Activated T-helper 1 cell treated with anti-CD3 and anti-CD28 coated beads, Interleukin-2, amount 50 U/mL, for 16 hours (primary cell): Measurements from ENCODE around the gene PDE11A.
A peak's percentile ranks its signal among the peaks of the same experiment; 100 is the strongest.

Source experiments
- DNase-seq, 2 donors: peaks; one replicate each; pipeline ENCODE4 v3.0.0-alpha.2; 2020; ENCODE audit warnings: low read depth in 1 of 2, low spot score in 1 of 2

PDE11A gene

DNA sequence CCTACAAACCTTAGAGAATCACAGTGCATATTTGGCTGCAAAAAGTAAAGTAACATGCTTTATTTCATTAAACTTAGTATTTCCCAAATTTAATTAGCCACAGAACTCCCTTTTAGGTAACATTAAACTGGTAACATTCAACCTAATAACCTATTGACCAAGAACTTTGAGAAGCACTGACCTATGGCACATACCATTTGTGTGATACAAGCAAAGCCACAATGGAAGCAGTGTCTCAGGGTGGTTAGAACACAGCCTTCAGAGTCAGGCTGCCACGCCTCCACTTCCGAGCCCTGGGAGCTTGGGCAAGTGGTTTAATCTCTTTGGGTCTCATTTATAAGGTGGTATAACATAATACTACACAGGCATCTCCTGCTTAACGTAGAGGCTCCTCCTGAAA lies 301.4 kb downstream of the PDE11A start:
- DNase-seq = no peak

DNA sequence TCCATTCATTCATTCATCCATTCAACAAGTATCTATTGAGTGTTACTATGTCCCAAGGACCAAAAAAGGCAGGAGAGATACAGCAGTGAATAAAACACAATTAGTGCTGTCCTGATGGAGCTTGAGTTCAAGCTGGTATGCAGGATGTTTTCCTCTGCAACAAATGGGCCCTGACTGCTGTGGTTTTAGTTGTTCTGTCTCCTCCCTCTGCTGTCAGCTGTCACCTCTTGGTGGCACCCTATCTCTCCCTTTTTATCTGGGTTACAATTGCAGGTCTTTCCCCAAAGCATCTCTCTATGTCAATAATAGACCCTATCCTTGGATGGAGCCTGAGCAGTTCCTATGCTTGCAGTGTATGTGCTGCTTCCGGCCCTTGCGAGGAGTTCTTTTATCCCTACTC lies 304.8 kb downstream of the PDE11A start:
- DNase-seq = no peak

DNA sequence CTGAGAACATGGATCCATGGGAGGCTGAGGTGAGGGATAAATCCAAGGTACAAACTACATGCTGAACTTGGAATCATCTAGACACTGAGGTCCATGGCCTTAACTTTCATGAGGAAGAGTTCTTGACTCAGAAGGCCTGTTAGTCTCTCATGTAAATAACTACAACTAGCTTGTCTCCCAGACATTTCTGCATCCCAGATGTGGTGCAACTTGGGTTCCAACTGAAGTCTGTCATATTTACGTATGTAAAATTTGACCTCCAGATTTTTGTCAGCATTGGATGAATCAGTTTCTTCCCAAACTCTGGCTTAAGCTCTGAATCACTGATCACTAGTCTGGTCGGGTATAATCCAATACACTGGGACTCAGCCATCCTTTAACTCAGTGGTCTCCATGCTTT lies 306.9 kb downstream of the PDE11A start:
- no peak for DNase-seq

DNA sequence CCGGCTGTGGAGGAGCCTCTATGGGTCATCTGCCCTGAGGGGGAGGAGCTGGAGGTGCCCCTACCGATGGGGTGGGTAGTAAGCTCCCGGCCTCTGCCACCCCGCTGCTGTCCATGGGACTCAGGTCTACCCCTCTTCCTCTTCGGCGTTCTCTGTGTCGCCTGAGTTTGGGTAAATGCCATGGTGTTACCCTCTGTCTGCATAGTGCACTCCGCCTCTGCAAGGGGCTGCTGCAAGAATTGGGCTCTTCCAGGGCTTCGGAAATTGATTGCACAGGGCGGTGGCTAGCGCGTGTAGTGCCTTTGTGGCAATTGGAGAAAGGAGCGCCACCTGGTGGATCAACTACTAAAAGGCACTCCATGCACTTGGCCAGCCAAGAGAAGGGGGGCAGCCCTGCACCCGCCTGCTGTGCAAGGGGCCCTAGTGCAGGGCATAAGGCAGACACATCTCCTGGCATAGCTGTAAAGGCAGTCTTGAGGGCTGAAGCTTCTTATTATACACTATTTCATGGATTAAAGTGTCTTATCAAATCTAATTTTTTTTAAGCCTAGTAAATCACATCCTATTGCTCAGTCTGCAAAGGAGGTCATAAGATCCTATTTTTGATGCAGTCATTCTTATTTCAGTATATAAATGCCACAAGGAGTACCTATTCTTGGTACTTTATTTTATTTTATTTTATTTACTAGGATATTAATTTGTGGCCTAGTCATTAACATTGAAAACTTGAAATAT lies 308.9 kb downstream of the PDE11A start:
- DNase-seq = peak; percentile 48 to 53

DNA sequence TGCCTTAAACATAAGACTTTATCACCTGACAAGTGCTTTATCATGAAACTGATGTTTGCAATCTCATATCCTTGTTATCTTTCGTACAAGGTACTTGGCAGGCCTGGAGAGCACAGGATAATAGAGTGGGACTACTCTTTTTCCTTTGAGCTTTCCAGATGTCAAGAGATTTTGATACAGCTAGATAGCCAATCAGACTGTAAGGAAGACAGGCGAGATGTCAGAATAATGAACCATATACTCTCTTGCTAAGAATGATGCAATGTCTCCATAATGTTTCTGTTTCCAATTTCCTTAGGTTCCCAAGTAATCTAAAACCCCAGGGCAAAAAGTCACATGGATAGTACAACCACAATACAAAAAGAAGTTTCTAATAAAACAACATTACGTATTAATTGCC lies 313.1 kb downstream of the PDE11A start:
- DNase-seq = no peak

DNA sequence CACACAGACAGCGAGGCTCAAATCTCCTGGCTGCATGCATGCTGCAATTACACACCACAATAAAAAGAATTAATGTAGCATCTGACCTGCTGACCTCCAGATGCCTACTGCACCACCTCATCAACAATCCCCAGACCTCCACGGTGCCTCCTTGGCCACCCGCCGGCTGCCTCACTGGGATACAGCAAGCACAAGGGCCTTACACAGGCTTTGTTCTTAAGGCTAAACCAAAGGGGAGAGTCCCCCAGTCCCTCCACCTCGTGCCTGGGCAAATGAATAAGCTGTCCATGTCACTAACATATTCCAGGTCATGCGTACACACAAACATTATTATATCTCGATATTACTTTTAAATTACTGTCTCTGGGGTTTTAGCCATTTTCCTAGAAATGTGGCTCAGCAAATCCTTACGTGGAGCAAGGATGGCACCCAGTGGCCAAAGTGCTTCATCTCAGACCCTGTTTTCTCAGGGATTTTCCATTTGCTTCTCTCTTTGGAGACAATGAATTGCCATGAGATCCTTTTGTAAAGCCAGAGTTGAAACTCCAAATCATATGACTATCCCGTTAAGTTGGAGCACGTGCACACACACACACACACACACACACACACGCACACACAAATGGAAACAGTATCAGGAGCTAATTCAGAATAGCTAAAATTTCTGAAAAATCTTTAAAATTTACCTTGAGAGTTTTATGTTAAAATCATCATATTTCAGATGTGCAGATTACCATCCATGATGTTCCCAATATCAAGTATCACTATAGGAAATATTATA lies 313.8 kb downstream of the PDE11A start:
- no peak for DNase-seq

DNA sequence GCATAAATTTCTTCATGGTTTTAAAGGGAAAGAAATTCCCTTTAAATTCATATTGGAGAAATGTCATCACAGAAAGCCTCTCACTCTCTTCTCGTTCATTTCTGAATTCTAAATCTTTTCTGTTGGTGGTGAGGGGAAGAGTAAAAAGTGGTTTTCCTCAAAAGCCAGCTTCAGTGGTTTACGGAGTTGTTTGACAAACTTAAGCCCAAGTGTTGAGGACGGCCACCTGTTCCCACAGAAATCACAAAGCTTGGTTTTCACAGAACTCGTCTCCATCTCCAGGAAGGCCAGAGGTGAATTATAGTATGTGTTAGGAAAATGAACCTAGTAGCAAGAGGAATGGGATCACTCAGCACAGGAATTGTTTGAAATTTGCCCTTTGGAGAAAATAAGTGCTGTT lies 316.2 kb downstream of the PDE11A start:
- no peak for DNase-seq

DNA sequence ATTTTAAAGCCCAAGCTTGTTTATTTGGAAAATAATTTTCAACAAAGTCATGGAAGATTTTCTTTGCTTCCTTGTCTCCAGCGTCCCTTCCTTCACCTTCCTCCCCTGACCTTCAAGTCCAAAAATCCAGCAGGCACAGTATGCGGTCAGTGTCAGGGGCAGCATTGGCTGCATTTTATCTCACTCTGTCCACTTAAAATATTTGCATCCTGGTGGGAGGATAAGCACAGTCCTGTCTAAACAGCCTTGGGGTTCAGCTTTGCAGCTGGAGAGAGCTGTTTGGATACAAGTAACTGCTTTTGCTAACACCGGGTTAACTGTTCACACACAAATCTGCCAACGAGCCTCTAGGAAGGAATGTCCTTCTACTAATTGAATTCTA lies 318.1 kb downstream of the PDE11A start:
- DNase-seq = no peak

DNA sequence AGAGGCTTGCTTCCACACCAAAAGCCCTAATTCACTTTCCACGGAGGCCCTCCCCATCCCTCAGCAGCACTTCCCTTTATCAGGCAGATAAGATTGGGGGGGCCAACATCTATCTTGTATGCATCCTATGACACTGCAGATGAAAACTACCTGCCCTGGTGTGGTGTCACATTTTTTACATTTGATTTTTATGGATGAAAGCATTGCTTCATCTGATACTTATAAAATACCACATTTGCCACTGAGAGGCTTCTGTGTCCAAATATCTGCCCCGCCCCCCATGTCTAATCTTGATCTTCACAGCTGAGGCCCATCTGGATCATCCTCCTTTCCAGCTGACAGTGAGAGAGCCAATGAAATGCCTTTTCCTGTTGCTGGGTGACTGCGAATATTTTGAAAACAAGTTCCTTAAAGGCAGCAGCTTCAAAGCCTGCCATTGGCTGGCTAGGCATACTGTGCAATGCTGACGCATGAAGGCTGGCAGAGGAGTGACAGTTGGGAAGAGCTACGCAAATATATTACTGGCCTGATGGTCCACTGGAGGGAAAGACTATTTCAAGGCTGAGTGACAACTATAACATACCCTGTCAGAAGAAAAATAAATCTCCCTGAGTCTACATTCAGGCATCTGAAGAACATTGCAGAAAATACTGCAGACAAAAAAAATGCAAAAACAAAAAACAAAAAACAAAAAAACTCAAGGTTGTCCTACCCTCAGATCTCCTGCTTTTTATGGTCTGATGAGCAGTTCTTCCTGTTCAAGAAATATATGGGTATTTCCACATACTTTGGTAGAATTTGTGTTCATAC lies 318.7 kb downstream of the PDE11A start:
- no peak for DNase-seq

DNA sequence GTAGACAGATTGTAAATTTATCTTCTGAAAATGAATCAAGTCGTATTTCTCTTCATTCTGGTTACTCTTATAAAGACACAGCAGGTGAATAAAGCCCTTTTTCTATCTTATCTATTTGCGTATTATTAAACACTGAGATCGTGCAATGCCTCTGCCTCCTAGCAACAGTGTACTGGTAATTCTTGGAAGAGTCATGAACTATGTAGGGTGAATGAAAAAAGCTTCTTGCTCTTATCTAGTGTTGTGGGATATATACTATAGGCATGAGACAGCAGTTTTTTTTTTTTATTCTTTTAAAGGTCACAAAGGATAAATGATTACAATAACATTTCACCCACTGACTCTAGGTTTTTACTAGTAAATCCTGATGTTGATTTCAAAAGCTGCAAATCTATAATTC lies 324.2 kb downstream of the PDE11A start:
- DNase-seq = no peak

DNA sequence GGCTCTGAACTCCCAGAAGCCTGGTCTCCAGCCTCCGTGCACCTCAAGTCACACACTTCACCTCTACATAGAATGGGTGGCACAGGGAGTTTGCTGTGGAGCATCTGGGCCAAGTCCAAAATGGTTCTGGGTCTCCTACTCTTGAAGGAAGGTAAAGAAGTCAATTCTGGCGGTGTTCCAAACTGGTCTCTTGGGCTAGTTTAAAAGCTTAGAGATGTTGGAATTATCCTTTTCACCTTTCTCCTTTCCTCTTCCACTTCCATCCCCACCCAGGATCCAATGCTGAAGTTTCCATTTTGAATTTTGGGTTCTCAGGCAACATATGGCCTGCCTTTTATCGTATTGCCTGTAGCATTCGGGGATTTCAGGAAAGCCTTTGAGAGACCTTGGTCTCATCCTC lies 325.2 kb downstream of the PDE11A start:
- no peak for DNase-seq

DNA sequence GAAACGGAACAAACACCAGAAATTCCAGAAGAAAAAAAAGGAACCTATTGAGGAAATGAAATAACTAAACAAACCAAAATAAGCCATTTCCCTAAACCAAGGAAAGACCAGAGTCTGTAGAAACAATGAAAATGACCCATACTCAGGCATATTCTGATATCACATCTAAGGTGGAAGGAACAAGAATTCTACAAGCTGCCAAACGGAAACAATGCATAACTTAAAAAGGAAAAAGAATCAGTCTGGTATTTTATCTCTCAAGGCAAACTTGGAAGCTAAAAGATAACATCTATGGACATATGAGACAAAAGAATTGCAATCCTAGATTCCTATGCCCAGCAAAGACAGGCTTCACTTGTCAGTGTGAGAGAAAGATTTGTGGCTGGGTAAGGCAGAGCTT lies 326.2 kb downstream of the PDE11A start:
- DNase-seq = no peak

DNA sequence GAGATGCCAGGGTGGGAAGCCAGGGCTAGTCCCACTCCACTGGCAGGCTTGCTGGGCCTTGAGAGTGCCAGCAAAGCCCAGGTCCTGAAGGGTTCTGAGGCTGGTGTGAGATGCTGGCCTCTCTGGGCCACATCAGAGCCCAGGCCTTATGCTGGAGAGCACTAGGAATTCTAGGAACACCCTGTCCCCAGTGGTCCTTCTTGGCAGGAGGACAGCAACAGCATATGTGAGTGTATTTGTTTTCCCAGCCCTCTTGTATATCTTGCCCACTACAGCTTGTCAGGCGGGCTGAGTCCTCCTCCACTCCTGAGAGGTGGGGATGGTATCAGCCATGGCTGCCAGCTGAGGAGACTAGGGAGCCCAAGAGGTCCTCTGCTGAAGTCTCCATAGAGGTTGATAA lies 327.0 kb downstream of the PDE11A start:
- DNase-seq = no peak

DNA sequence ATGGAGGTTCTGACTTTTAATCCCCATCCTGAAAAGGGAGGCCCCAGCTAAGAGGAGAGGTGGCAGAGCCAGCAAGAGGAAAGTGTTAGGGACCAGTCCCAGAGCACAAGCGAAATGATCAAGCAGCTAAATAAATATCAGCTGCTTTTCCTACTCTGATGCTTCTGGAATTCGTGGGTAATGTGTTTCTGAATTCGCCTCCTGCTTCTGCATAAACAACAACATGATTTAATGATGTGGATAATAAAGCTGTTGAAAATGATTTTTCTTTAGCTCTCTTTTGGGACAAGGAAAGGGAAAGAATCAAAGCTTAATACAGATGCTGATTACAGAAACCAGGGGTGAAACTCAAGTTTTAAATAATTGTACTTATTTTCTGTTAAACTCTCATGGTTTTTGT lies 329.7 kb downstream of the PDE11A start:
- no peak for DNase-seq

DNA sequence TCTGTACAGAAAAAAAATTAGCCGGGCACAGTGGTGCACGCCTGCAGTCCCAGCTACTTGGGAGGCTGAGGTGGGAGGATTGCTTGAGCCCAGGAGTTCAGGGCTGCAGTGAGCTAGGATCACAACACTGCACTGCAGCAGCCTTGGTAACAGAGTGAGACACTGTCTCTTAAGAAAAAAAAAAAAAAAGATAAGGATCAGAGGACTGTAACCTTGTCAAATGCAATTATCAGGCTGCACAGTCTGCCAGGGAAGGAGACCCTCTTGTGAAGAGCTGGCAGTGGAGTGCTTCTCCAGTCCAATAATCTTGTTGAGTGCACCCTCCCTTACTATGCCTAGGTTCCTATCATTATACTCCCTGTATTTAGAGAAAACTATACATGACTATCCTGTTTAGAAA lies 330.7 kb downstream of the PDE11A start:
- DNase-seq = no peak

DNA sequence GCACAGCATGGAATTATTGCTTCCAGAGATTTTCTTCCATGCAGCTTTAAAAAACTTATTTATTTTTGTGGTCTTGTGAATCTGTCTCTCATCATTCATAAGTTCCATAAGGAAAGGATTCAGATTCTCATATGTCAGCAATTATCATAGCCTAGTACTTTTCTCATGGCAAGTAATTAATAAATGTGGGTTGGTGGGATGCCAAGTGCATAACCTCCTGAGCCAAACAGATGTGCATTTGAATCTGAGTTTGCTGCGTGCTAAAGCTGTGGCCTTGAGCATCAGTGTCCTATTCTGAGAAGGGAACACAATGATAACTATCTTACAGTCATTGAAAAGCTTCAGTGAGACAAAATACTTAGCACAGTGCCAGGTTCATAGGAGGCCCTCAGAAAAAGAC lies 331.9 kb downstream of the PDE11A start:
- DNase-seq = no peak

DNA sequence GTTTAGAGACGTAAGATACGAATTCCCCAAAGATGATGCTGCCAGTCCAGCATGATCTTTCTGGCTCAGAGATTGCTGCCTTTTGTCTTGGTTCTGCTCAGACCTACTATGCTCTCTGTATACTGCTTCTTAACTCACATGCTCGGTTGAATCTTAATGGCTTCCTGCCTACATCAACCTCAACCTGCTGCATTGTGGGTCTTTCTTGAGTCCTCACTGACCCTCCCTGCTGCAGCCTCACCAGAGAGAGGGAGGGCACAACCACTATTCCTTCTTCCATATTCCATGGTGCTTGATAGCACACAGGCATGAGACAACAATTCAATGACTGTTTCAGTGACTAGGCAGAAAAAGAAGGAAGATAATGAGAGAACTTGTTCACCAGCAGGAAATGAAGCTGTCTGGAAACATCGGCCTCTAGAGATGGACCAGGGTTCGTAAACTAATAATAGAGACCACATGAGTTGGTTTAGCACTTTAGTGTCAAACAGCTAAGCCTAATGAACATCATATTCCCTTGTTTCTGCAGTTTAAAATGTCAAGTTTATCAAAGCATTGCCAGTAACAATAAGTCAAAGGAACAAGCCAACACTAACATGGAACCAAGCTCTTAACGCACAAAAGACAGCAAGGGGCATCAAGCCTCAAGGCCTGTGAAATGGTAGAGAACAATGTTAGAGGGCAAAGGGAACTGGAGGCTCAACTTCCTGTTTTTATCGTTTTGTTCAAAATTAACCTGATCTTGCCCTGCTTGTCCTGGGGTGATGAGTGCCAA lies 333.9 kb downstream of the PDE11A start:
- no peak for DNase-seq

DNA sequence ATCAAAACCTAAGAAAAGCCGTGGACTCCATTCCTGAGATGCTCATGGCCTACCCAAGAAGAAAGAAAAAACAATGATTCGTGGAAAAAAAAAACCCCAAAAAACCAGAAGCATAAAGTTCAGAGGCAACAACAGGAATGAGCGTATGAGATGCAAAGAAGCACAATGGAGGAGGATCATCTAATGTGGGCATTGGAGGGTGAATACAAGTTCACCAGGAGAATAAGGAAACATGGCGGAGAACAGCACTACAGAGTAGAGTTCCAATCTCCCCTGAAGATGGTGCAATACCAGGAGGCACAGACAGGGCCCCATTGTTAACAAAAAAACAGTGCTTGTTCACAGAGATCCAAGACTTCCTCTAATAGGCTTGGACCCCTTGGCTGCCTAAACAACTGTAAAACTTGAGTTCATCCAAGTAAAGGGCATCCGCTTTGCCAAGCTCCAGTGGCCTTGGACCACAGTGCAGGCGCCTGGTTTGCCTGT lies 337.2 kb downstream of the PDE11A start:
- no peak for DNase-seq

DNA sequence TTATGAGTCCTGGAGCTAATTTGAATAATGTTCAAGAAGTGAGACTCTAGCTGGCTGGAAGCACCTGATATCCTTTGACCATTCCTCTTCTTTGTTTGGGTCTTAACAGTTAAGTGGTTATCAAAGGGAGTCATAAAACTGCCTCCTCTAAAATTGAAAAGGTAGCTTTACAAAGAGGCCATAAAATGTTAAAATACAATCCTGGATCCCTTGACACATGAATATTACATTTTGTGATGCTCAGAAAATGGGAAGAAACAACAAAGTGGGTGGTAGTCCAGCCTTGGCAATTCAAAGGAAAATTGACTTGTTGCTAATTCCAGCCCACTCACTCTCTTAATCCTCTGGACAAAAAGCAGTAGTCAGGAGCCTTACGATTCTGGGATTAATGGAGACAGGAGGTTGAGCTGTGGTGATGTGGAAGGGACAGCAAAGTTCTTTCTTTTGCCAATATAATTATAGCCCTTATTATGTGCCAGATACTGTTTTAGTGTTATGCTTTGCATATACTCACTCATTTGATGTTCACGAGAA lies 339.2 kb downstream of the PDE11A start:
- no peak for DNase-seq

DNA sequence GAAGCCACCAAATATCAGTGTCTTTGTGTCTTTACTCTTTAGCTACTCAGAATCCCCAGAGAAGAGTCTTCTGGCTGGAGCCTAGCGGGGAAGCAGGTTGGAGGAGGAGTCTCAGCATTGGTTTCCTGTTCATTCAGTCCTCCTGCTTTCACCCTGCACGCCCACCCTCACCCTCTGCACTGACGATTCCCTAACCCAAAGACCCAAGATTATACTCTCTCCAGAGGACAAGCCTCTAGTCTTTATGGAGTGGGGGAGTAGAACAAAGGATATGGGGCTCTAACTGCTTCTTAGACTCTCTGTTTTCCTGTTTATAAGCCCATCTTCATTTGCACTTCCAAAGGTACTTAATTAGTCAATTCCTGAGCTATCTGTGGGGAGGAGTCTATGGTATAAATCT lies 341.2 kb downstream of the PDE11A start:
- DNase-seq = no peak

DNA sequence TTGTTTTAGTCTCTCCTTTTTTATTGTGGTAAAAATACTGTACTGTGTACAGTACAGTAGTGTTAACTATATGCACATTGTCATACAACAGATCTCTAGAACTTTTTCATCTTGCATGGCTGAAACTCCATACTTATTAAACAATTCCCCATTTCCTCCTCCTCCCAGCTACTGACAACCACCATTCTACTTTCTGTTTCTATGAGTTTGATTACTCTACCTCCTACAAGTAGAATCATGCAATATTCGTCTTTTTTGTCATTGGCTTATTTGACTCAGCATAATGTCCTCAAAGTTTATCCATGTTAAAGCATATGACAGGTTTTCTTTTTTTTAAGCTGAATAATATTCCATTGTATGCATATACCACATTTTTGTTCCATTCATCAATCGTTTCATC lies 341.8 kb downstream of the PDE11A start:
- DNase-seq = no peak
